Measurements from ENCODE around the gene ADRA2C.

The ADRA2C gene

GRCh38 chr4:3784454-3785291 is 18.5 kb downstream of the ADRA2C start:
- TF ChIP-seq CTCF (IDR thresholded peaks at IDR 0.05; ENCODE audit: control extremely low read depth, extremely low read depth, low read depth, missing control alignments): no peak
- CTCF ChIA-PET: no interaction called here
- POLR2A ChIA-PET: no interaction called here
- DNase-seq (ENCODE audit: extremely low spot score): no peak

DNA sequence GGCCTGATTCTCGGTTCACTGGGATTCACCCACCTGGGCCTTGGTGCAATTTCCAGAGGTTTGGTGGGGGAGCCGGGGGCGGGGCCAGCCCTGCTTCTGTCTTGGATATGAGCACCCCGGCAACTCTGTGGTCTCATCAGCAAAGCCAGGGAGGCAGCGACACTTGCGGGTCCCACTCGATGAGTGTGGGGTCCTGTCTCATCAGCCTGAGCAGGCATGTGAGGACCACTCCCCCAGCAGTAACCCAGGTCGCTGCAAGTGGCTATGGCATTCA is 19.0 kb downstream of the ADRA2C start:
- ChIA-PET POLR2A (no interaction called here), CTCF (no interaction called here)
- no peak for DNase-seq (ENCODE audit: extremely low spot score)
- no peak for TF ChIP-seq CTCF (IDR thresholded peaks at IDR 0.05; ENCODE audit: control extremely low read depth, extremely low read depth, low read depth, missing control alignments)

DNA sequence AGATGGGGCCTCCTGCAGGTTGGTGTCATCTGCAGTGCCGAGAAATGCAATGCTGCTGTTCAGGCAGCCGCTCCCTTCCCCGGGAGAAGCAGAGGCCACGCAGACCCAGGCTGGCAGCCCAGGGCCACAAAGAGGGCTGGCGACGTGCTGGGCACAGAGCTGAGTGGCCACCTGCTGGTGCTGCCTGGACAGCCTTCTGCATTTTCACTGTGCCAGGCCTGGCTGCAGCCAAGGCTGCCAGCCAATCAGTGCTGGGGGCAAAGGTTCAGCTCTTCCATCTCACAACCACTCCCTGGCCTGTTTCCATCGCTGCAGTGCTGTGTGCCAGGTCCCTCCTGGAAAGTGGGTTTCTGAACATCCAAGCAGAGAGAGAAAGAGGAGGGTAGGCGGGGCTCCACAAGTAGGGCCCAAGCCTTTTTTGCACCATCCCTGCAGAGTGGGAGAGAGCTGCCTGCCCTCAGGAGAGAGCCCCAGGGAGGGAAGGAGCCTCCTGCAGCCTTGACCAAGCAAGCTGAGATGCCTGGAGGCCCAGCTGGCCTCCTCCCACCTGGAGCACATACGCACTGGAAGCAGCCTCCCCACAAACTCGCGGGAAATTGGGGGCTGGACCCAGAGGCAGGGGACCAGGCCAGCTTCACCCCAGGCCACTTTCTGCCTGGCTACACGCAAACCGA is 20.1 kb downstream of the ADRA2C start:
- TF ChIP-seq CTCF (IDR thresholded peaks at IDR 0.05; ENCODE audit: control extremely low read depth, extremely low read depth, low read depth, missing control alignments): no peak
- DNase-seq (ENCODE audit: extremely low spot score): no peak
- ChIA-PET CTCF (no interaction called here), POLR2A (no interaction called here)

- CTCF ChIA-PET: no interaction called here
- no peak for DNase-seq (ENCODE audit: extremely low spot score)
- POLR2A ChIA-PET: no interaction called here
- no peak for TF ChIP-seq CTCF (IDR thresholded peaks at IDR 0.05; ENCODE audit: control extremely low read depth, extremely low read depth, low read depth, missing control alignments)
Observed at GRCh38 chr4:3787489-3788365, 21.5 kb downstream of the ADRA2C start.

DNA sequence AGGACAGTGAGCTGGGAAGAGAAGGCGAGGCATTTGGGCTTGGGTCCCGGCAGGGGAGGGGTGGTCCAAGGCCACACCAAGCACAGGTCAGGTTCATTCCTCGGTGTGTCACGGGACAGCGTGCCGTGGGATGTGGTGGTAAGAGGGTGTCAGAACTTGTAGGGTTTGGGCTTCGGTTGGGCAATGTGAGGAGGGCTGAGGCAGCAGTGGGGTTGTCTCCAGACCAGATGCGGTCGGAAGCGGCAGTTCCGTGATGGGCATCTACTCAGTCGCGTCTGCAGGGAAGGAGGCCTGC is 22.1 kb downstream of the ADRA2C start:
- TF ChIP-seq CTCF (IDR thresholded peaks at IDR 0.05; ENCODE audit: control extremely low read depth, extremely low read depth, low read depth, missing control alignments): no peak
- no peak for DNase-seq (ENCODE audit: extremely low spot score)
- POLR2A ChIA-PET: no interaction called here
- CTCF ChIA-PET: no interaction called here

DNA sequence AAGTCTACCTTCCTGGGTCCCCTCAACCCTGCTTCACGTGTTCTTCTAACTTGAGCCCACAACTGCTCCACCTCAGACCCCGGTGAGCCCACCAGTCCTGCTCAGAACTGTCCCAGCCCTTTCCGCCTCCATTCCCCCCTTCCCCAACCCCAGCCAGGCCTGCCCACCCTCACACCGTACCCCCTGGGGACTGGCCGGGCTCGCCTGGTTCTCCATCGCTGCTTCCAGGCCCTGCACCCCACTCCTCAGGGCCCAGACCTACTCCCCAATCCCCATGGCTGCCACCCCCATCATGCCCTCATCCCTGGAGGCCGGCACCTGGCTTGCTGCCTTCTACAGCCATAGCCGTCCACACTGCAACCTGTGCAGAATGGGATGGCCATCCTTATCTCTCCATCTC is 23.4 kb downstream of the ADRA2C start:
- CTCF ChIA-PET: no interaction called here
- POLR2A ChIA-PET: no interaction called here
- no peak for TF ChIP-seq CTCF (IDR thresholded peaks at IDR 0.05; ENCODE audit: control extremely low read depth, extremely low read depth, low read depth, missing control alignments)
- no peak for DNase-seq (ENCODE audit: extremely low spot score)
